ENCODE results near the gene NPY4R2.
"Not testable (repeated sequence)": the region's sequence is repeated elsewhere in the genome, so short reads cannot be mapped to it uniquely, and the experiment has no call there.

- TF ChIP-seq CTCF (IDR thresholded peaks at IDR 0.05; ENCODE audit: poor library complexity, severe bottlenecking); EZH2 (IDR thresholded peaks at IDR 0.05; ENCODE audit: borderline replicate concordance, insufficient read depth, low read length, poor library complexity, severe bottlenecking); TAF1 (IDR thresholded peaks at IDR 0.05; ENCODE audit: low read depth); POLR2AphosphoS5 (IDR thresholded peaks at IDR 0.05); MXI1 (conservative IDR thresholded peaks at IDR 0.05; ENCODE audit: poor library complexity, severe bottlenecking): not testable (repeated sequence)
- TF ChIP-seq, protein P1, sequence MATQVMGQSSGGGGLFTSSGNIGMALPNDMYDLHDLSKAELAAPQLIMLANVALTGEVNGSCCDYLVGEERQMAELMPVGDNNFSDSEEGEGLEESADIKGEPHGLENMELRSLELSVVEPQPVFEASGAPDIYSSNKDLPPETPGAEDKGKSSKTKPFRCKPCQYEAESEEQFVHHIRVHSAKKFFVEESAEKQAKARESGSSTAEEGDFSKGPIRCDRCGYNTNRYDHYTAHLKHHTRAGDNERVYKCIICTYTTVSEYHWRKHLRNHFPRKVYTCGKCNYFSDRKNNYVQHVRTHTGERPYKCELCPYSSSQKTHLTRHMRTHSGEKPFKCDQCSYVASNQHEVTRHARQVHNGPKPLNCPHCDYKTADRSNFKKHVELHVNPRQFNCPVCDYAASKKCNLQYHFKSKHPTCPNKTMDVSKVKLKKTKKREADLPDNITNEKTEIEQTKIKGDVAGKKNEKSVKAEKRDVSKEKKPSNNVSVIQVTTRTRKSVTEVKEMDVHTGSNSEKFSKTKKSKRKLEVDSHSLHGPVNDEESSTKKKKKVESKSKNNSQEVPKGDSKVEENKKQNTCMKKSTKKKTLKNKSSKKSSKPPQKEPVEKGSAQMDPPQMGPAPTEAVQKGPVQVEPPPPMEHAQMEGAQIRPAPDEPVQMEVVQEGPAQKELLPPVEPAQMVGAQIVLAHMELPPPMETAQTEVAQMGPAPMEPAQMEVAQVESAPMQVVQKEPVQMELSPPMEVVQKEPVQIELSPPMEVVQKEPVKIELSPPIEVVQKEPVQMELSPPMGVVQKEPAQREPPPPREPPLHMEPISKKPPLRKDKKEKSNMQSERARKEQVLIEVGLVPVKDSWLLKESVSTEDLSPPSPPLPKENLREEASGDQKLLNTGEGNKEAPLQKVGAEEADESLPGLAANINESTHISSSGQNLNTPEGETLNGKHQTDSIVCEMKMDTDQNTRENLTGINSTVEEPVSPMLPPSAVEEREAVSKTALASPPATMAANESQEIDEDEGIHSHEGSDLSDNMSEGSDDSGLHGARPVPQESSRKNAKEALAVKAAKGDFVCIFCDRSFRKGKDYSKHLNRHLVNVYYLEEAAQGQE (IDR thresholded peaks at IDR 0.05; ENCODE audit: borderline replicate concordance): not testable (repeated sequence)
Measured at GRCh38 chr10:47943328-47943727, 24.9 kb downstream of the NPY4R2 start.
